ENCODE data around the gene CCDC27. TPM values are rescaled to one million over a fixed set of nuclear protein-coding genes. Genes with fewer than 3 reads are reported as not detected.
A peak's percentile ranks its signal among the peaks of the same experiment; 100 is the strongest.

CCDC27 gene
- total and polyA plus RNA-seq, 2 of the 13 experiments (the other 11 are each of a cell fraction or from before 2014, with no cell fraction given), result not detected

- Histone ChIP-seq H3K27ac (ENCODE audit: extremely low read length, insufficient read depth, low read length) (peak overlapping the region; percentile 86), H3K4me3 (replicated peaks in 1 of 3; ENCODE audit: insufficient read depth in 1 of 3, low read depth in 2 of 3, low read length in 3 of 3) (peak overlapping the region in 2 of 3 experiments; percentile 89 to 90; a peak in 4 of 6 replicates), H3K4me2 (ENCODE audit: low read depth, low read length) (peak overlapping the region; percentile 93), H3K79me2 (ENCODE audit: insufficient read depth, low read length) (peaks cover 18% of the 10 kb centered on the region), H3K9me3 (ENCODE audit: low read length) (no peaks in the 10 kb centered on the region), H3K27me3 (ENCODE audit: control insufficient read depth in 1 of 2, insufficient read depth in 2 of 2, low read length in 2 of 2) (no peaks in the 10 kb centered on the region), H4K20me1 (ENCODE audit: insufficient read depth, low read length) (no peaks in the 10 kb centered on the region), H3K9ac (ENCODE audit: insufficient read depth, low read depth, low read length) (peak overlapping the region; percentile 62), H3K4me1 (ENCODE audit: insufficient read depth, low read length) (peaks cover 61% of the 10 kb centered on the region), H3K36me3 (replicated peaks in 1 of 2; ENCODE audit: control insufficient read depth in 1 of 2, insufficient read depth in 2 of 2, low read length in 2 of 2) (peaks cover 3% of the 10 kb centered on the region in 2 experiments; a peak in 2 of 5 replicates), H2AFZ (ENCODE audit: low read length) (no peak overlapping the region)
- FAIRE-seq (no peak), ATAC-seq (no peak), DNase-seq (ENCODE audit: low spot score) (no peak)
- CTCF ChIA-PET (ENCODE audit: low intra/inter-chr PET ratio, low total read pairs), result interaction anchor here (0.8 kb wide), 1 partner anchor 11 kb away, joined by 3 read pairs; no protein-coding TSS in a partner anchor
- POLR2A ChIA-PET, result interaction anchor here (0.7 to 1.8 kb wide), 14 partner anchors 10 to 318 kb away, joined by 3 to 20 read pairs (median 3); partner anchors contain the start of genes CCDC27, CEP104, DFFB and LRRC47
- in situ Hi-C loops (cut with HindIII; ENCODE audit: extremely low pct_ligation_motif_present, low pct_unique_long_range_greater_than_20kb) (no loop called here), intact Hi-C loops (cut with micrococcal nuclease; ENCODE audit: unreplicated experiment) (loop anchor here (1.0 to 10.0 kb wide), 2 partner anchors 21 to 130 kb away; partner anchors contain the start of genes C1orf174 and LRRC47)
- no TSS peak for BruUV-seq (replicated peaks)
- 0% methylated on average over 2 of the region's 17 CpGs for WGBS (ENCODE audit: low lambda C conversion rate)
- no peak for TF ChIP-seq MLXIP (CRISPR knock-in tag; IDR thresholded peaks at IDR 0.05; ENCODE audit: borderline replicate concordance)
- TF ChIP-seq KMT2B (CRISPR knock-in tag; IDR thresholded peaks at IDR 0.05), result no peak
- no peak for TF ChIP-seq ZNF235 (CRISPR knock-in tag; IDR thresholded peaks at IDR 0.05; ENCODE audit: borderline replicate concordance)
- no peak for TF ChIP-seq CBX2 (IDR thresholded peaks at IDR 0.05; ENCODE audit: low read depth, low read length)
- peak; percentile 38; the same call in 1 of the 2 replicates for TF ChIP-seq CBX2 (CRISPR knock-in tag; IDR thresholded peaks at IDR 0.05; ENCODE audit: low read depth)
- 0 out of 2 replicates have a peak, but pooled peaks have one; percentile 2 for TF ChIP-seq PRDM10 (CRISPR knock-in tag; IDR thresholded peaks at IDR 0.05; ENCODE audit: low read depth)
- no peak for TF ChIP-seq ZNF468 (CRISPR knock-in tag; IDR thresholded peaks at IDR 0.05)
- TF ChIP-seq ZNF816 (CRISPR knock-in tag; IDR thresholded peaks at IDR 0.05; ENCODE audit: borderline replicate concordance), result no peak
- TF ChIP-seq FLYWCH1 (CRISPR knock-in tag; IDR thresholded peaks at IDR 0.05), result no peak
- TF ChIP-seq FOXO1 (CRISPR knock-in tag; IDR thresholded peaks at IDR 0.05), result 0 out of 2 replicates have a peak, but pooled peaks have one; percentile 16
- TF ChIP-seq ZNF121 (CRISPR knock-in tag; IDR thresholded peaks at IDR 0.05), result no peak
- no peak for TF ChIP-seq ZNF317 (CRISPR knock-in tag; IDR thresholded peaks at IDR 0.05)
- no peak for TF ChIP-seq ATRX (CRISPR knock-in tag; IDR thresholded peaks at IDR 0.05; ENCODE audit: borderline replicate concordance)
Observed at GRCh38 chr1:3774946-3775489, 22.8 kb downstream of the CCDC27 start.
